HG03442 (cell line): ENCODE results near the gene CGB7.
"Not testable (repeated sequence)": the region's sequence is repeated elsewhere in the genome, so short reads cannot be mapped to it uniquely, and the experiment has no call there.

Source experiments
- ATAC-seq: cut with Tn5 transposase; IDR thresholded peaks from one replicate; pipeline ENCODE4 v1.9.1; 2021; ENCODE audit warnings: mild to moderate bottlenecking, moderate library complexity; ENCODE audit not compliant: unreplicated experiment

The CGB7 gene

GRCh38 chr19:49042666-49043065 lies 14.9 kb downstream of the CGB7 start:
- ATAC-seq: not testable (repeated sequence)

GRCh38 chr19:49042177-49042576 lies 15.4 kb downstream of the CGB7 start:
- no peak for ATAC-seq

GRCh38 chr19:49039736-49040135 lies 17.8 kb downstream of the CGB7 start:
- not testable (repeated sequence) for ATAC-seq

GRCh38 chr19:49038557-49039276 lies 18.8 kb downstream of the CGB7 start:
- ATAC-seq: not testable (repeated sequence)

- not testable (repeated sequence) for ATAC-seq
Observed at GRCh38 chr19:49038111-49038510, 19.4 kb downstream of the CGB7 start.

DNA sequence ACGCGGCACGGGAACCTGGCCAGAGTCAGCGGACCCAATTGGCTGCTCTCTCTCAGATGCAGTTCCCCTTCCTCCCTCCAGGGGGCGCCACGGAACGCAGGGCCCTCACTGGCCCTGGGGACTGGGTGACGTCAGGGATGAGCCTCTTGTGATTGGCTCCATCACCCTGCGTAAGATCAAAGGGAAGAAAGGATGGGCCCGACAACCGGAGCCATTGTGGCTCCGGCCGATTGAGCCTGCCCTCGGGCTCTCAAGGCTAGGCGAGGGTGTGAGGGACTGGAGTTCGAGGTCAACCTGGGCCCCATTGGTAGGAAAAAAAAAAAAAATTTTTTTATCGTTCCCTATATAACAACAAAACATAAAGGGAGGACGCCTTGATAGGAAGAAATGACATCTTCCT lies 20.7 kb downstream of the CGB7 start, which contains the start of gene CGB1:
Gene CGB1 (minus strand): TSS at position 81 of the 400 bp plus-strand sequence. CDS start 184 bp downstream, outside the sequence.
- not testable (repeated sequence) for ATAC-seq

GRCh38 chr19:49031642-49032301 lies 25.8 kb downstream of the CGB7 start, which contains the start of gene CGB2:
Gene CGB2, plus strand, starts transcription at chr19:49031890. Its CDS starts 206 bp downstream, at chr19:49032096.
- not testable (repeated sequence) for ATAC-seq

GRCh38 chr19:49030323-49030722 lies 27.2 kb downstream of the CGB7 start:
- ATAC-seq: not testable (repeated sequence)

DNA sequence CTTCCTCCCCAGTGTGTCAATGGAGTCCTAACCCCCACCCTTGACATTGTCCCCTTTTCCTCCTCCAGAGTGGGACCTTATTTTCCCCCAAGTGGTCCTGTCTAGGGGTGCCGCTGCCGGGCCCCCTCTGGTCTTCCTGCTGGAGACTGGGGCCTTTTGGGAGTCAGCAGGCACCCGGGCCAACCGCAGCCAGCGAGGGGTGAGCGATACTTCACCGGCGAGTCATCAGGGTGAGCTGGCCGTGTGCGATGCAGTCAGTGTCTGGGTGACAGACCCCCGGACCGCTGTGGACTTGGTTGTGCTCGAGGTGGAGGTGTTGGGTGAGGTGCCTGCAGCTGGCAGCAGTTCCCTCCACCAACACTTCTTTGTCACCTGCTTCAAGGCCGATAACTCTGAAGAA lies 27.8 kb downstream of the CGB7 start:
- not testable (repeated sequence) for ATAC-seq

- ATAC-seq: not testable (repeated sequence)
Observed at GRCh38 chr19:49028686-49029085, 28.9 kb downstream of the CGB7 start.

GRCh38 chr19:49025599-49025998 lies 31.9 kb downstream of the CGB7 start:
- not testable (repeated sequence) for ATAC-seq

DNA sequence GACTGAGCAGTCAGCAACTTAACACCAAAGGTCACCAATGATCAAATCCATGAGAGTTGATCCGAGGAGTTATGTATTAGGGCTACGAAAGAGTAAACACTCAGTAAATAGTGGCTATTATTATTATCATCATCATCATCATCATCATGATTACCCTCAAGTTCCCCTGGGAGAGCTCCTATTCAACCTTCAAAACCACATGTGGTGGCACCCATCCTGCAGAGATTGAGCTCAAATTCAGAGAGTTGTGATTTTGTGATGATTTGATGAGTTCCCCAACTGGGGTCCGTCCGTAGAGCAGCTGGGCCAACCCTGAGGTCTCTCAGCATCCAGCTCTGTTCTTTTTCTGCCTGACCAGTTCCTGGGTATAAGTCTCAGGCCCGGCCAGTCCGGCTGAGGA lies 32.5 kb downstream of the CGB7 start:
- not testable (repeated sequence) for ATAC-seq

GRCh38 chr19:49024233-49024632 lies 33.3 kb downstream of the CGB7 start, which contains the start of gene CGB3:
Gene CGB3, minus strand, starts transcription at chr19:49024333. Its CDS starts 362 bp downstream, at chr19:49023971.
- not testable (repeated sequence) for ATAC-seq

DNA sequence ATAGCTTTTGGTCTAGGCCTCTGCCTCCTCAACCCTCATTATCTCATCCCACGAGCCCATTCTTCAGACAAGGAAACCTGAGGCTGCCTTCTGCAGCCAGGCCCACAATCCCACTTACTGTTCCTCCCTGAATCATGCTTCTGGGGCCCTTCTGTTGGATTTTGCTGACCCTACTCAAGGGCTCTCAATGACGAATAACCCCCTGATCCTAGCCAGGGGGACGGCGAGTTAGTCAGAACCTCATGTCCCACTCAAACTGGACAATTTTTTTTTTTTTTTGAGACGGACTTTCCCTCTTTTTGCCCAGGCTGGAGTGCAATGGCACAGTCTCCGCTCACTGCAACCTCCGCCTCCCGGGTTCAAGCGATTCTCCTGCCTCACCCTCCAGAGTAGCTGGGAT lies 35.4 kb downstream of the CGB7 start:
- ATAC-seq: no peak

- no peak for ATAC-seq
Observed at GRCh38 chr19:49020931-49021895, 36.3 kb downstream of the CGB7 start.

GRCh38 chr19:49020342-49020741 lies 37.2 kb downstream of the CGB7 start:
- no peak for ATAC-seq

GRCh38 chr19:49019242-49019932 lies 38.2 kb downstream of the CGB7 start:
- no peak for ATAC-seq

GRCh38 chr19:49018388-49019241 lies 38.9 kb downstream of the CGB7 start:
- not testable (repeated sequence) for ATAC-seq

- ATAC-seq: no peak
Observed at GRCh38 chr19:49017666-49018351, 39.7 kb downstream of the CGB7 start.
